Measurements from ENCODE around the gene CCL19.
"Not testable (repeated sequence)": the region's sequence is repeated elsewhere in the genome, so short reads cannot be mapped to it uniquely, and the experiment has no call there.

Gene CCL19

DNA sequence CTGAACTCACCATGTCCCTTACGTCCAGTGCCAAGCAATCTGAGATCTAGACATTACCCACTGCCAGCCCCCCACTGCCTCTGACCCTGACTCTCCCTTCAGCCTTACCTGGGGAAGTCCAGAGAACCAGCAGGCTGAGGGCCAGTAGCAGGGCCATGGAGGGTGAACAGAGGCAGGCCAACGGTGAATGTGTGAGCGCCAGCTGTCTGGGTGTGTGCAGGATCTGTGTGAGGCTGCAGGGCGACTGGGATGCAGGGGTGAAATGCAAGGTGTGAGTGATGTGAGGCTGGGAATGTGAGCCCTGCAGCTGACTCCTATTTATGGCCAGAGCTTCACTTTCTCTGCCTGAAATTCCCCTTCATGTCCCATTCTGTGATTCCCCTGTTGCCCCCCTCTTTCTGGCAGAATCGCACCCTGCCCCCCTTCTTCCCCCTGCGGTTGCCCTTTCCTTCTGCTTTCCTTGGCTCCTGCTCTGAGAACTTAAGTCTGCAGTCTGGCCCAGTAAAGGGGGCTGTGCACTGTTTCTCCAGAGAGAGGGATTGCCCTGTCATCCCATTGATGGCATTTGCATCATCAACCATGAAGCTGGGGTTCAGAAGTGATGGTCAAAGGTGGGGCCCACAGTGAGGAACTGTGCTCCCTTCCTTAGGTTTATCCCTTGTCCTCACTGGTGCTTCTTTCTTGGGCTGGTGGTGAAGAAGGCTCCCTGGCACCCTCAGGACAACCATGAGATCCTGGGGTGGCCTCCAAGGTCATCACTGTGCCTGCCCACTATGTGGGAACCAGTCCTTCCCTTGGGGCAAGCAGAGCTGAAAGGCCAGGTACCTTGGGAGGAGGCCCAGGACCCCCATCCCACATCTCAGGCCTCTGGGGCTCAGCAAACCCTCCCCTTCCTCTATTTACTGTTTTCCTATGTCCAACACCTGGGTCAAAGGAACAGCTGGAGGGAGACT, at the start of gene CCL19:
Gene CCL19, minus strand, starts transcription at position 294 of the 953 bp plus-strand sequence. Its CDS starts 137 bp downstream, at position 157.
- no peak for DNase-seq (ENCODE audit: low read depth in 2 of 2)

DNA sequence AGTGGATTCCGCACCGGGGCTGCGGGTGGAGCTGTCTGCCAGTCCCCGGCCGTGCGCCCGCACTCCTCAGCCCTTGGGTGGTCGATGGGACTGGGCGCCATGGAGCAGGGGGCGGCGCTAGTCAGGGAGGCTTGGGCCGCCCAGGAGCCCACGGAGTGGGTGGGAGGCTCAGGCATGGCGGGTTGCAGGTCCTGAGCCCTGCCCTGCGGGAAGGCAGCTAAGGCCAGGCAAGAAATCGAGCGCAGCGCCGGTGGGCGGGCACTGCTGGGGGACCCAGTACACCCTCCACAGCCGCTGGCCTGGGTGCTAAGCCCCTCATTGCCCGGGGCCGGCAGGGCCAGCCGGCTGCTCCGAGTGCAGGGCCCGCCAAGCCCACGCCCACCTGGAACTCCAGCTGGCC, 49.1 kb upstream of the CCL19 start:
- not testable (repeated sequence) for DNase-seq (ENCODE audit: low read depth in 2 of 2)

DNA sequence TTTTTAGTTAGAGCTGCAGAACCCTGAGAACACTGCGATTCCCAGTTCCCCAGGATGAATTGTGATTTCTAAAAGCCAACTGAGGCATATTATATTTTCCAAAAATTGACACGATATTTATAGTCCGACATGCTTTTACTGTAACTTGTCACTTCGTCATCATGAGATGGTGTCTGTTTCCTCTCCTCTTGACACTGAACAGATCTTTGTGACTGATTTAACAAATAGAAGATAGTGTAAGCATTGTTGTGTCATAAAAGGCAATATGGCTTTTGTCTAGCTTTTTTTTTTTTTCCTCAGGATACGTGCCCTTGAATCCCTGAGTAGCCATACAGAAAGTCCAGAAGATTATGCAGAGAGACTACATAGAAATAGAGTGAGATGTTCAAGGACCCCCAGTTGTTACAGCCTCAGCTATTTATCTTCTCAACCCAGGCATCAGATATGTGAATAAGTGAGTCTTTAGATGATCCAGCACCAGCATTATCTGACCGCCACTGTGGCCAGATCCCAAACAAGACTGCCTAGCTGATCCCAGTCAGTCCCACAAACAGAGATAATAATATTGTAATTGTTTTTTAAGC, 46.7 kb upstream of the CCL19 start:
- DNase-seq (ENCODE audit: low read depth in 2 of 2): no peak

DNA sequence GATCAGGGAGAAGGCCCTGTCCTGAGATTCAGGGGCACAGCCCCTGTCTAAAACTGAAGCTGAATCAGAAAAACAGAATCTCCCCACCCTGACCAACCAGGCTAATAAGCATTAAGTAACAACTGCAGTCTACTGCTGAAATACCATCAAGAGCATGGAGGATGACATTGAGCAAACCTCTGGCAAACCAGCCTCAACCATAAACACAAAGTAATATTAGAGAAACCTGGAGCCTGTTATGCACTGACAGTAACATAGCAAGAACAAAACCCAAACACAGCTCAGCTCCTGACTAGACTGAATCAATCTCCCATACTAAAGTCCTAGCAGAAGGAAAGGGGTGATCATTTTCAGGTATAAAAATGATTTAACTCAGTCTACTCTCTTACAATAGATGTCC, 43.6 kb upstream of the CCL19 start:
- DNase-seq (ENCODE audit: low read depth in 2 of 2): no peak

DNA sequence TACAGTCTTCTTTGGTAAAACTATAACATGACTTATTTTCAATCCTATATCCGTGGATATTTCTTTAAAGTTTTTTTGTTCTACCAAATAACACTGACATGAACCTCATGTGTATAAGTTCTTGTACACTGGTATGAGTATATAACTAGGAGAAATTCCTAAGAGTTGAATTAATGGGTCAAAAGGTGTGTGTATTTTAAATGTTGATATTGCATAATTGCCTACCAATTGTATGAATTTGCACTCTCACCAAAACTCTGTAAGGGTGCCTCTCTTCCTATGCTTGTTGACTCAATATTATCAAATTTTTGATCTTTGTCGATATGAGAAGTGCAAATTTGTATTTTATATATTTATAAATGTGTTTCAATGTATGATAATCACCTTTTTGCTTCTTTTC, 41.8 kb upstream of the CCL19 start:
- no peak for DNase-seq (ENCODE audit: low read depth in 2 of 2)

DNA sequence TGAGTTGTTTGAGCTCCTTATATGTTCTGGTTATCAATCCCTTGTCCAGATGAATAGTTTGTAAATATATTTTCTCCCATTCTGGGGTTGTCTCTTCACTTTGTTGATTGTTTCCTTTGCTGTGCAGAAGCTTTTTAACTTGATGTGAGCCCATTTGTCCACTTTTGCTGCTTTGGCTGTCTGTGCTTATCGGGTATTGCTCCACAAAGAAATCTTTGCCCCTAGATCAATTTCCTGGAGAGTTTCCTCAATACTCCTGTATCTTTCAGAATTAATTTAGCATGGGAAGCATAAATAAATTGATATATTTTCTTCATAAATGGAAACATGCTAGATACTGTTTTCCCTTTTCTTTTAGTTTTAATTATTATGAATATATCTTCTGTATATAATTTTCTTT, 41.4 kb upstream of the CCL19 start:
- DNase-seq (ENCODE audit: low read depth in 2 of 2): no peak

DNA sequence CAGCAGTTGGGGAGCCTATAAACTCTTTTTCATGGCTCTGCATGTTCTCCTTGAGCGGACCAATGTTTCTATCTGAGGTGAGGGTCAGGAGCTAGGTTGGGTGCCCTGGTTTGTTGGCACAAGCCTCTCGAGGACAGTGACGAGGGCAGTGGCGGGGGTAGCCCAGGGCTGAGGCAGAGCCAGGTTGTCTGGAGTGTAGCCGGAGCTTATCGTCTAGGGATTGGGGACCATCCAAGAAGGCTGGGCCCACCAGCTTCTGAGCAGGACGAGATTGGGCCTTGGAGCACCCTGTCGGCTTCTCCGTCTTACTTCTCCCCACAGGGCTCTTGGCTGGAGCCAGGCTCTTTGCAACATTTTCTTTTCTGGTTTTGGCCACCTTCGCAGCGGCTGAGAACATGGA, 32.1 kb upstream of the CCL19 start:
- no peak for DNase-seq (ENCODE audit: low read depth in 2 of 2)

DNA sequence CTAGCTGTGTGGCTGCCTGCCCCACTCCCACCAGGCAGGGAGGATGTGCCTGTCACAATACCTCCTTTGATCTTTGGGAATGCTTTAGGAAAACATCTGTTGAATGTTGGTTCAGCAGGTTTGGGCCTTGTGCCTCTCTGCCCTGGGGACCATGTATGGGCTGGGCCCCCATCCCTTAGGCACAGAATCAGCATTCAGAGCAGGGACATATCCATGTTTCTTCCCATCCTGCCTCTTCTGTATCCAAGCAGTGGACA, 28.6 kb upstream of the CCL19 start:
- not testable (repeated sequence) for DNase-seq (ENCODE audit: low read depth in 2 of 2)

DNA sequence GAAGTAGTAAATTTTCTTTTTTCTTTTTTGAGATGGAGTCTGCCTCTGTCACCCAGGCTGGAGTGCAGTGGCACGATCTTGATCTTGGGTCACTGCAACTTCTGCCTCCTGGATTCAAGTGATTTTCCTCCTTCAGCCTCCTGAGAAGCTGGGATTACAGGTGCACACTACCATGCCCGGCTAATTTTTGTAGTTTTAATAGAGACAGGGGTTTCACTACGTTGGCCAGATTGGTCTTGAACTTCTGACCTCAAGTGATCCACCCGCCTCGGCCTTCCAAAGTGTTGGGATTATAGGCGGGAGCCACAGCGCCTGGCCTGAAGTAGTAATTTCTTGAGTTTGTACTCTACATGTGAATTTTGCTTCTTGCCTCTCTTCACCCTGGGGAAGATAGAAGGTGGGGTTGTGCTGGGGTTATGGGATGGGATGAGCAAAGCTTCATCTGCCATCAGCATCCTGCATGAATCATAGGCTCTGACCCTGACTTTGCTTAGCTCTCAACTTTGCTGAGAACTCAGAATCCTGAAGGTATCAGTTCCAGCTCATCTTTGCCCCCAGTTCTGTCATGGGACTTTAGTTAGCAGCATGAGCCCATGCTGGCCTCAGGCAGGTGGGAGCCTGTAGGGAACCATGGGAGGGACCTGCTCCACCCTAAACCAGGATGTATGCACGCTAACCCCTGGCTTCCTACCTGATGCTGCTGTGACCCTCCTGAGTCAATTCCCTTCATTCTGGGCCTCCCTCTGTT, 28.1 kb upstream of the CCL19 start:
- DNase-seq (ENCODE audit: low read depth in 2 of 2): no peak

DNA sequence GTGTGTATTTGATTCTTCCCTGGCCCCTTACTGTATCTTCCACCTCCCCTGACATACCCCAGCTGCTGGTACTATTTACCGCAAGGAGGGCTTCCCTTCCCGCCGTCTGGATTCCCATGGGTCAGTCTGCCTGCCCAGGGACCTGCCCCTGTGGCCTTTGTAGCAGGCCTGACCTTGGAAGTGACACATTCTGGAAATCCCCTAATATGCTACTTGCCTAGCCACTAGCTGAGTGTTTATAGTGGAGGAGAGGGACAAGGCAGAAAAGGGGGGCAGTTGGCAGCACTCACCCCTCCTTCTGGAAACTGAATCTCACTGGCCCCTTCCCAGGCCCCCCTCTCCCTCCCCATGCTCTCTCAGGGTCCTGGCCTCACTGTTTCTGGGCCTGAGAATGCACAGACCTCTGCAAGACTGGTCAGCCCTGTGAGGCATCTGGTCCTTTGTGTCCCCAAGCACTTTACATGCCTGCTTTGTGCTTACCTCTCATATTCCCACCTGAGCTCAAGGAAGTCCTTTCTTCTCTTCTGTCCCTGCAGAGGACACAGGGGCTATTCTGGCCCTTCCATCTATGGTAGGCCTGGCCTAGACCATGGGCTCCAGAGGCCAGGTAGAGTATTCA, 27.0 kb upstream of the CCL19 start:
- DNase-seq (ENCODE audit: low read depth in 2 of 2): no peak

DNA sequence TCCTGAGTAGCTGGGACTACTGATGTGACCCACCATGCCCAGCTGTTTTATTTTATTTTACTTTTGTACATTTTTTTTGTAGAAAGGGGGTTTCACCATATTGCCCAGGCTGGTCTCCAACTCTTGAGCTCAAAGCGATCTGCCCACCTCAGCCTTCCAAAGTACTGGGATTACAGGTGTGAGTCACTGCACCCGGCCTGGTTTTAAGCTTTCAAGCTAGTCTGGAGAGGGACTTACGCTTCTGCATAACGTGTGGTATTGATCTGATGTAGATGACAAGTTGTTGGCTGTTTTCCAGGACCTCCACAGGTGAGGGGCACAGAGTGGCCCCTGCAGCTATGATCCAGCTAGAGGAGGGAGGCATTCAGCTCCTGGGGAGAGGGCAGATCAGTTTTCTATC, 25.6 kb upstream of the CCL19 start:
- DNase-seq (ENCODE audit: low read depth in 2 of 2): no peak

DNA sequence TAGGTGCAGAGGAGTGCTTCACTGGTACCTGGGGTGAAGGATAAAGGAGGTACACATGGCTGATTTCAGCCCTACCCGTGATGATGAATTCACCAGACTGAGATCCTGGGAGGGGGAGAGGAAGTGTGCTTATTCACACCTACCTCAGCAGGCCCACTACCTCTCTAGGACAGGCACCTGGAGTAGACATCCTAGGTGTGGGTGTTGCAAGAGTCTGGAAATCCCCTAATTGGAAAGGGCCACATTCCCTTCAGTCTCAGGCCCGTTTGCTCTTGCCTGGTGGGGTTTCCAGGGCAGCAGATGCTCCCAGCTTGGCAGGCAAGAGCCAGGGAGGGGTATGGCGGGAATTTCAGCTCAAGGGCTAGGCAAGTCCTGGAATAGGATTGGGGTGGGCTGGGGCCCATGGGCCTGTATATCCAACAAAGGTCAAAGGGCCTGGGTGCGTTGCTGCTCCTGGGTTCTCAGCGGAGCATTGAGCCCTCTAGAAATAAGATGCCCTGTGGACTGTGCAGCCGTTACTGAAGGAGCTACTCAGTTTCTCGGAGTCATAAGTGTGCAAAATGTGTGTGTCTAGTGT, 24.7 kb upstream of the CCL19 start:
- DNase-seq (ENCODE audit: low read depth in 2 of 2): no peak

DNA sequence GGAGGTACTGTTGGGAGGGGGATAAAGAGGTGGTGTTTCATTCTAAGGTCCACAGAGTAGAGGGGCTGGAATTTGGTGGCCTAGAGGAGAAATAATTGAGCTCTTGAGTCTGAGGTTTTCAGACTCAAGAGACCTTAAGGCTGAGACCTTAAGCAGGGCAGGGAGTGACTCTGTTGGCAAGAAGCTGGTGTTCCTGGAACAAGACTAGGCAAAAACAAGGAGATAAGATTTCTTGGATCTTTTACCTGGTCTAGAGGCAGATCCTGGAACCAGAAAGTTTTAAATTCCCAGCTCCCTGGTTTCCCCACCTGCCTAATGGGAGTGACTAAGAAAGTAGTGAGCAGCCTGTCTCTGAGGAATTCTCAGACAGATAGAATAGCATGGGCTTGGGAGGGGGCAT, 22.9 kb upstream of the CCL19 start:
- DNase-seq (ENCODE audit: low read depth in 2 of 2): no peak

DNA sequence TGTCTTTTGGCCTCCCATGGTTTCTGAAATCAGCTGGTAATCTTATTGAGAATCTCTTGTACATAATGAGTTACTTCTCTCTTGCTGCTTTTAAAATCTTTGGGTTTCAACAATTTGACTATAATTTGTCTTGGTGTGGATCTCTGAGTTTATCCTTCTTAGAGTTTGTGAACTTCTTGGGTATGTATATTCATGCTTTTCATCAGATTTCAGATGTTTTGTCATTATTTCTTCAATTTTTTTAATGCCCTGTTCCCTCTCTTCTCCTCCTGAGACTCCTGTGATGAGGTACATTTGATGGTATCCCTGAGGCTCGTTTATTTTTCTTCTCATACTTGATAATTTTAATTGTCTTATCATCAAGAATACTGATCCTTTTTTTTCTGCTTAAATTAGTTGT, 21.1 kb upstream of the CCL19 start:
- DNase-seq (ENCODE audit: low read depth in 2 of 2): no peak

DNA sequence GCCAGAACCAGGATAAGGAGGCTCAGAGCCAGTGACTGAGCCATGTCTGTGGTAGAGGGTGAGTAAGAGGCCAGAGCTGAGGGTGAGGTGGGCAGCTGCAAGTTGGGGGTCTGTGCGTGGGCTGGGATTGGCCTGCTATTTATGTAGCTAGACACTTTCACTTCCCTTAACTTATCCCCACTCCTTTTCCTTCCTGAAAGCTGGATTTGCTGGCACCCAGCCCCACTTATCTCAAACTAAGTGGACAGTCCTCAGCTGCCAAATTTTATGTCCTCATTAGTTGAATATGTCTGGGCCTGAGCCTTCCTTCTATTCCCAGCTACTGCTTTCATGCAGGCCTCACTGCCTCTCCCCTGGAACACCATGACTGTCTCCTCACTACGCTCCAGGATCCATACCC, 18.9 kb upstream of the CCL19 start, which contains the start of gene CCL21:
Gene CCL21, minus strand, starts transcription at position 114 of the 400 bp plus-strand sequence. Its CDS starts 70 bp downstream, at position 44.
- DNase-seq (ENCODE audit: low read depth in 2 of 2): no peak

DNA sequence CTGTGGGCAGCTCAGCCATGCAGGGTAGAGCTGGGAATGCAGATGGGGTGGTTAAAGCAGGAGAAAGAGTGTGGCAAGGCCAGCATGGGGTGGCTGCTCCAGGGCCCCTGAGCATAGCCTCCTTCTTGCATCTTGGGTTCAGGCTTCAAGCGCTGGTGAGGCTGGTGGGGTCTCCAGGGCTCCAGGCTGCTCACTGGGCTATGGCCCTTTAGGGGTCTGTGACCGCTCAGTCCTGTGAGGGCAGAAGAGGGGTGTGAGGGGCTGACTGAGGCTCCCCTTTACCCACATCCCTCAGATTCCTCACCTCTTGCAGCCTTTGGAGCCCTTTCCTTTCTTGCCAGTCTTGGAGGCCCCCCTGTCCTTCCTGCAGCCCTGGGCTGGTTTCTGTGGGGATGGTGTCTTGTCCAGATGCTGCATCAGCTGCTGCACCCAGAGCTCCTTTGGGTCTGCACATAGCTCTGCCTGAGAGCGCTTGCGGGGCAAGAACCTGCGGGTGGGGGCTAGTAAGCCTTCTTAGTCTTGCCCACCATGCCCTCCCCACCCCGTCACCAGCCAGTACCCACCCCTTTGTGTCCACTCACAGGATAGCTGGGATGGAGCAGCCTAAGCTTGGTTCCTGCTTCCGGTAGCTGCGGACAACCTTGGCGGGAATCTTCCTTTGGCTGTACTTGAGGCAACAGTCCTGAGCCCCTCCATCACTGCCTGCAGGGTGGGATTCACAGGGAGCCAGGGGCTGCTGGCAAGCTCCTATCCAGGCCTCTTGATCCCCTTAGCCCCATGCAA, 18.3 kb upstream of the CCL19 start:
- DNase-seq (ENCODE audit: low read depth in 2 of 2): no peak

DNA sequence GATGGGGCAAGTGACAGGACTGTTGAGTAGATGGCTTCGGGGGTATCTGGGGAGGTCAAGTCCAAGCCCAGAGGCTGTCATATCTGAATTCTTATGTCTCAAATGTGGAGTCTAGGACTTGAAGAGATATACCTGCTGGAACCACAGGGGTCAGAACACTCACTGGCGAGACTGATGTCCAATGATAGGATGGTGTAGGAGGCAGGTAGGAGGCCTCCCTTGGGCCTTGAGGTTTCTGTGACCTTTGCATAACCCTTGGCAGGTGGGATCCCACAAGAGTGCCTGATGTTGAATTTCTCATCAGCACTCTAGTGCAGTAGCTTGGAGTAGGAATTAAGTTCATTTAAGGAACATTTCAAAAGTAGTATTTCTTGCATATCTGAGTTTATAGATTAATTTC, 16.1 kb upstream of the CCL19 start:
- DNase-seq (ENCODE audit: low read depth in 2 of 2): no peak

DNA sequence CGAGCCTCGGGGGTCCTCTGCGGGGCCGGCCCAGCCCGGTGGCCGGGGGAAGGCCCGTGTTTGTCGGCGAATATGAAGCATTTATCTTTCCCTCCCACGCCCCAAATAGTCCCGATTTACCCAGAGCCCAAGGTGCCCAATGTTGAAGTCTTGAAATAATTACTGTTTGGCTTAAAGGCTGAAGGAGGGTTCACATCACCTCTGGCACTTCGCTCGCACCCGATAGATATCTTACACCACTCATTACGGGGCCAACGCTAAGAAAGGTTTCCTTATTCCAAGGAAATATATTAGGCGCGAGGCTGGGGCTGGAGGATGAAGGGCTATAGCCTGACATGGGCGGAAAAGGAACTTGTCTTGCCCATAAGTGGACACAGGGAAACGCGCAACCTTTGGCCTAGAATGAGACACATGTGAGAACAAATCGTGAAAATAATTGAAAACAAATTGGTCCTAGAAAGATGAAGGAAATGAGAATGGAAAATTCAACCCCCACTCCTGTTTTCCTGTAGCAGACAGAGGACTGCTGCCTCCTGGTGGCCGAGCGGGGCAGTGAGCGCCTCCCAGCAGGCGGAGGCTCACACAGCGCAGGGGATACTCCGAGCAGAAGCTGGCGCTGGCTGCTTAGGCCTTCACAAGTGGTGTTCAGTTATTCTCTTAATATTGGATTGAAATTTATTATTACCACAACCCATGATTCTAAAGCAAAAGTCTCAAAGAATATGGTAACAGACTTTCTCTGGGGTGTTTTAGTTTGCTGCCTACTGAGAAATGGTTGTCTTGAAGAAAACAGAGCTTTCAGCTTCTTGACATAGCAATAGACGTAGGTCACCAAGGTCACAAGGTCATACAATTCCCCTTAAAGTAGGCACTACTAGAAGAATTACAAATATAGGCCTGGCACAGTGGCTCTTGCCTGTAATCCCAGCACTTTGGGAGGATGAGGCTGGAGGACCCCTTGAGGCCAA, 11.0 kb upstream of the CCL19 start:
- peak; percentile 62 to 79 for DNase-seq (ENCODE audit: low read depth in 2 of 2)

DNA sequence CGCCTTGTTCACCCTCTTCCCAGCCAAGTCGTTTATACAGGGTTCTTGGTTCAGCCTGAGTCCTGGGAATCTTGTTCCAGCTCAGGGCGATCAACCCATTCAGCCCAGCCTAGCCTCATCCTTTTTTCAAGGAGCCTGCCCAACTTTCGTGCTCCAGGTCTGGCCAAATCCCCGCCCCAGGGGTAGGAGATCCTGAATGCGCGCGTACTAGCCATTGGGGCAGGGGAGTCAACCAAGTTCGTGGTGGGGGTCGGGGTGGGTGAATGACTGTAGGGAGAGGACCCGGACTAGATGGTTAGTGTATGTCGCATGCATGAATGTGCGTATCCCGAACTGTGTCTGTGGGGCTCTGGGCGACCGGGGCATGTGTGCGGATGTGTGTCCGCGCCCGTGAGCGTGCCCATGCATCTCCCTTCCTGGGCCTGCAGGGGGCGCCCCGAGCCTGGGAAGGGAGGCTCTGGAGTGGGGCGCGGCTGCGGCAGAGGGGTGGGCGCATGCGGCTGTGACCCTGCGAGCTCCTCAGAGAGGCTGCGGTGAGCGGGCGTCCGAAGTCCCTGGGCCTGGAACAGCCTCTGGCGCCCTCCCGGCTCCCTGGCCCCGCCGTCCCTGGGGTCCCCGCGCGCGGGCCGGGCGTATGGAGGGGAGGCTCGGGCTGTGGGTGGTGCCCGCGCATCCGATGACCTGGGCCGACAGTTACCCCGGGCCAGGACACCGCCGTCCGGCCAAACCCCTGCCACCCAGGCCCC, 10.1 kb upstream of the CCL19 start:
- DNase-seq (ENCODE audit: low read depth in 2 of 2): peak; percentile 60 to 73

All from stimulated activated CD4-positive, alpha-beta T cell treated with anti-CD3 and anti-CD28 coated beads, Interleukin-15, amount 100 ng/mL, for 48 hours (primary cell).